ENCODE measurements around the gene CWC15. TPM values are rescaled to one million over a fixed set of nuclear protein-coding genes. Genes with fewer than 3 reads are reported as not detected.

Gene CWC15
- total and polyA plus RNA-seq, 4 donors: 17.6 to 47.0 (median 20.9) TPM

DNA sequence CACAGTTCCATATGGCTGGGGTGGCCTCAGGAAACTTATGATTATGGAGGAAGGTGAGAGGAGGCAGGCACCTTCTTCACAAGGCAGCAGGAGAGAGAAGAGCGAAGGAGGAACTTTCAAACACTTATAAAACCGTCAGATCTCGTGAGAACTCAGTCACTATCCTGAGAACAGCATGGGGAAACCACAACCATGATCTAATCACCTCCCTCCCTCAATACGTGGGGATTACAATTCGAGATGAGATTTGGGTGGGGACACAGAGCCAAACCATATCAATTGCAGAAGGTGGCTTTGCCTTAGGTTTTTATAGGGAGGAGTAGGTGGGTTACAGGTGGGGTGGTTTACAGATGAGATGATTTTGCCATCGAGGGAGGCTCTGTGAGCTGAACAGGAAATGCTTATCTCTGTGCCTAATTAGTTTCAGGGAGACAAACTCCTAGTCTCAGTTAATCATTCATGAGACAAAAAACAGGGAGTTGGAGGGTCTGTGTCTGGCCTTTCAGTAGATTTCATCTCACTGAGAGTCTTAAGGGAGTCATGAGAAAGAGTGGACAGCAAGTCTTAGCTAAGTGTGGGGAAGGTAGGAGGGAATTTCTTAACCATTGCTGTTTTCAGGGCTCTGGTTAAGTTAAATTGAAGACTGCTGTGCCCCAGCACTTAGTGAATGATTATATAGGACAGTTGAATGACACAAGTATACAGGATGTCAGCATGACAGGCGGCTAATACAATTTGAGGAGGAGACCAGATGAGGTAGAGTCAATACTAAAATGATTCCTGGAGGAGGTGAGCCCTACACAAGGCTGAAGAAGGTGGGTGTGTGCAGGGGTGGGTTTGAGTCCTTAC, 47.7 kb downstream of the CWC15 start:
- H3K4me3 ChIP-seq (ENCODE audit: low read depth in 1 of 3, low read length in 3 of 3): no peak overlapping the region
- no peak for TF ChIP-seq HNF4A (conservative IDR thresholded peaks at IDR 0.05)
- no peak for TF ChIP-seq EGR1 (IDR thresholded peaks at IDR 0.05; ENCODE audit: low read depth in 2 of 2)
- no peak for TF ChIP-seq NR2F2 (IDR thresholded peaks at IDR 0.05)
- TF ChIP-seq SP1 (IDR thresholded peaks at IDR 0.05): no peak
- TF ChIP-seq, protein P1, sequence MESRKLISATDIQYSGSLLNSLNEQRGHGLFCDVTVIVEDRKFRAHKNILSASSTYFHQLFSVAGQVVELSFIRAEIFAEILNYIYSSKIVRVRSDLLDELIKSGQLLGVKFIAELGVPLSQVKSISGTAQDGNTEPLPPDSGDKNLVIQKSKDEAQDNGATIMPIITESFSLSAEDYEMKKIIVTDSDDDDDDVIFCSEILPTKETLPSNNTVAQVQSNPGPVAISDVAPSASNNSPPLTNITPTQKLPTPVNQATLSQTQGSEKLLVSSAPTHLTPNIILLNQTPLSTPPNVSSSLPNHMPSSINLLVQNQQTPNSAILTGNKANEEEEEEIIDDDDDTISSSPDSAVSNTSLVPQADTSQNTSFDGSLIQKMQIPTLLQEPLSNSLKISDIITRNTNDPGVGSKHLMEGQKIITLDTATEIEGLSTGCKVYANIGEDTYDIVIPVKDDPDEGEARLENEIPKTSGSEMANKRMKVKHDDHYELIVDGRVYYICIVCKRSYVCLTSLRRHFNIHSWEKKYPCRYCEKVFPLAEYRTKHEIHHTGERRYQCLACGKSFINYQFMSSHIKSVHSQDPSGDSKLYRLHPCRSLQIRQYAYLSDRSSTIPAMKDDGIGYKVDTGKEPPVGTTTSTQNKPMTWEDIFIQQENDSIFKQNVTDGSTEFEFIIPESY (IDR thresholded peaks at IDR 0.05): no peak
- TF ChIP-seq, protein P2, sequence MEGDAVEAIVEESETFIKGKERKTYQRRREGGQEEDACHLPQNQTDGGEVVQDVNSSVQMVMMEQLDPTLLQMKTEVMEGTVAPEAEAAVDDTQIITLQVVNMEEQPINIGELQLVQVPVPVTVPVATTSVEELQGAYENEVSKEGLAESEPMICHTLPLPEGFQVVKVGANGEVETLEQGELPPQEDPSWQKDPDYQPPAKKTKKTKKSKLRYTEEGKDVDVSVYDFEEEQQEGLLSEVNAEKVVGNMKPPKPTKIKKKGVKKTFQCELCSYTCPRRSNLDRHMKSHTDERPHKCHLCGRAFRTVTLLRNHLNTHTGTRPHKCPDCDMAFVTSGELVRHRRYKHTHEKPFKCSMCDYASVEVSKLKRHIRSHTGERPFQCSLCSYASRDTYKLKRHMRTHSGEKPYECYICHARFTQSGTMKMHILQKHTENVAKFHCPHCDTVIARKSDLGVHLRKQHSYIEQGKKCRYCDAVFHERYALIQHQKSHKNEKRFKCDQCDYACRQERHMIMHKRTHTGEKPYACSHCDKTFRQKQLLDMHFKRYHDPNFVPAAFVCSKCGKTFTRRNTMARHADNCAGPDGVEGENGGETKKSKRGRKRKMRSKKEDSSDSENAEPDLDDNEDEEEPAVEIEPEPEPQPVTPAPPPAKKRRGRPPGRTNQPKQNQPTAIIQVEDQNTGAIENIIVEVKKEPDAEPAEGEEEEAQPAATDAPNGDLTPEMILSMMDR (IDR thresholded peaks at IDR 0.05; ENCODE audit: low read depth, low read length, missing input control): no peak
- TF ChIP-seq, protein P3, sequence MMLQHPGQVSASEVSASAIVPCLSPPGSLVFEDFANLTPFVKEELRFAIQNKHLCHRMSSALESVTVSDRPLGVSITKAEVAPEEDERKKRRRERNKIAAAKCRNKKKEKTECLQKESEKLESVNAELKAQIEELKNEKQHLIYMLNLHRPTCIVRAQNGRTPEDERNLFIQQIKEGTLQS (IDR thresholded peaks at IDR 0.05): no peak
- TF ChIP-seq, protein P4, sequence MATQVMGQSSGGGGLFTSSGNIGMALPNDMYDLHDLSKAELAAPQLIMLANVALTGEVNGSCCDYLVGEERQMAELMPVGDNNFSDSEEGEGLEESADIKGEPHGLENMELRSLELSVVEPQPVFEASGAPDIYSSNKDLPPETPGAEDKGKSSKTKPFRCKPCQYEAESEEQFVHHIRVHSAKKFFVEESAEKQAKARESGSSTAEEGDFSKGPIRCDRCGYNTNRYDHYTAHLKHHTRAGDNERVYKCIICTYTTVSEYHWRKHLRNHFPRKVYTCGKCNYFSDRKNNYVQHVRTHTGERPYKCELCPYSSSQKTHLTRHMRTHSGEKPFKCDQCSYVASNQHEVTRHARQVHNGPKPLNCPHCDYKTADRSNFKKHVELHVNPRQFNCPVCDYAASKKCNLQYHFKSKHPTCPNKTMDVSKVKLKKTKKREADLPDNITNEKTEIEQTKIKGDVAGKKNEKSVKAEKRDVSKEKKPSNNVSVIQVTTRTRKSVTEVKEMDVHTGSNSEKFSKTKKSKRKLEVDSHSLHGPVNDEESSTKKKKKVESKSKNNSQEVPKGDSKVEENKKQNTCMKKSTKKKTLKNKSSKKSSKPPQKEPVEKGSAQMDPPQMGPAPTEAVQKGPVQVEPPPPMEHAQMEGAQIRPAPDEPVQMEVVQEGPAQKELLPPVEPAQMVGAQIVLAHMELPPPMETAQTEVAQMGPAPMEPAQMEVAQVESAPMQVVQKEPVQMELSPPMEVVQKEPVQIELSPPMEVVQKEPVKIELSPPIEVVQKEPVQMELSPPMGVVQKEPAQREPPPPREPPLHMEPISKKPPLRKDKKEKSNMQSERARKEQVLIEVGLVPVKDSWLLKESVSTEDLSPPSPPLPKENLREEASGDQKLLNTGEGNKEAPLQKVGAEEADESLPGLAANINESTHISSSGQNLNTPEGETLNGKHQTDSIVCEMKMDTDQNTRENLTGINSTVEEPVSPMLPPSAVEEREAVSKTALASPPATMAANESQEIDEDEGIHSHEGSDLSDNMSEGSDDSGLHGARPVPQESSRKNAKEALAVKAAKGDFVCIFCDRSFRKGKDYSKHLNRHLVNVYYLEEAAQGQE (IDR thresholded peaks at IDR 0.05): no peak
- TF ChIP-seq, protein P5, sequence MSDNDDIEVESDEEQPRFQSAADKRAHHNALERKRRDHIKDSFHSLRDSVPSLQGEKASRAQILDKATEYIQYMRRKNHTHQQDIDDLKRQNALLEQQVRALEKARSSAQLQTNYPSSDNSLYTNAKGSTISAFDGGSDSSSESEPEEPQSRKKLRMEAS (IDR thresholded peaks at IDR 0.05): no peak
- TF ChIP-seq JUND (IDR thresholded peaks at IDR 0.05): no peak
- TF ChIP-seq FOXA1 (IDR thresholded peaks at IDR 0.05): no peak
- no peak for TF ChIP-seq HNF4G (IDR thresholded peaks at IDR 0.05)
- no peaks in the 10 kb centered on the region for H3K36me3 ChIP-seq (ENCODE audit: control insufficient read depth in 4 of 4, insufficient read depth in 3 of 4, low read depth in 1 of 4, low read length in 3 of 4)
- peak overlapping the region; percentile 10 to 14 for H3K27ac ChIP-seq (ENCODE audit: low read depth in 1 of 2, low read length in 2 of 2)
- H3K9ac ChIP-seq (ENCODE audit: low read depth in 1 of 2, low read length in 2 of 2): no peak overlapping the region
- H3K27me3 ChIP-seq (ENCODE audit: control insufficient read depth in 4 of 4, insufficient read depth in 4 of 4, low read length in 3 of 4): no peaks in the 10 kb centered on the region
- 48% methylated on average over 7 of the region's 7 CpGs for WGBS
- H3K4me1 ChIP-seq (ENCODE audit: control insufficient read depth in 4 of 4, insufficient read depth in 4 of 4, low read length in 3 of 4): peaks cover 1 to 12% (median 8%) of the 10 kb centered on the region in 4 donors
- H3K9me3 ChIP-seq (ENCODE audit: control insufficient read depth in 4 of 4, low read length in 3 of 4): no peaks in the 10 kb centered on the region
- DNase-seq (ENCODE audit: low spot score): no peak

DNA sequence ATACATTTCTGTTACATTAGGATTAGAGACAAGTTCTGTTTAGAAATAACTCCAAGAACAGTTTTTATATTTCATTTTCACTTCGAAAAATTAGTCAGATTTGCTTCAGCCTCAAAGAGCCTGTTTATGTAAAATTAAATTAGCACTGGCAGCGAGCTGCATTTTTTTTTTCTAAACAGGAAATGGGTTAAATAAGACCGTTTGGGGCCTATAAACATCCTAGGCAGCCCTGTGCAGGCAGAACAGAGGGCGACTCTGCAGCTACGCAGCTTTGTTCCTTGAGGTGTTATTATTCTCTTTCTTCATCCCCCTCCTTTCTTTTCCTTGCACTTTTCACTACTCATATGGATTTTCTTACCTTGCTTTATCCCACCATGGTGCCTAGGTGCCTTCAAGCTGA, 48.7 kb downstream of the CWC15 start:
- 65% methylated on average over 5 of the region's 5 CpGs for WGBS
- Histone ChIP-seq H3K4me1 (ENCODE audit: control insufficient read depth in 4 of 4, insufficient read depth in 4 of 4, low read length in 3 of 4) (peaks cover 1 to 12% (median 8%) of the 10 kb centered on the region in 4 donors), H3K9ac (ENCODE audit: low read depth in 1 of 2, low read length in 2 of 2) (no peak overlapping the region), H3K36me3 (ENCODE audit: control insufficient read depth in 4 of 4, insufficient read depth in 3 of 4, low read depth in 1 of 4, low read length in 3 of 4) (no peaks in the 10 kb centered on the region), H3K4me3 (ENCODE audit: low read depth in 1 of 3, low read length in 3 of 3) (no peak overlapping the region), H3K27me3 (ENCODE audit: control insufficient read depth in 4 of 4, insufficient read depth in 4 of 4, low read length in 3 of 4) (no peaks in the 10 kb centered on the region), H3K9me3 (ENCODE audit: control insufficient read depth in 4 of 4, low read length in 3 of 4) (no peaks in the 10 kb centered on the region), H3K27ac (ENCODE audit: low read depth in 1 of 2, low read length in 2 of 2) (peak overlapping the region in 1 of 2 donors; percentile 37)
- TF ChIP-seq, protein P5 (IDR thresholded peaks at IDR 0.05): no peak
- TF ChIP-seq, protein P1 (IDR thresholded peaks at IDR 0.05): no peak
- TF ChIP-seq RXRA (IDR thresholded peaks at IDR 0.05) (no peak), HNF4G (IDR thresholded peaks at IDR 0.05) (no peak), TAF1 (conservative IDR thresholded peaks at IDR 0.05) (no peak), SP1 (IDR thresholded peaks at IDR 0.05) (no peak), FOXA1 (IDR thresholded peaks at IDR 0.05) (no peak), YY1 (IDR thresholded peaks at IDR 0.05) (no peak)
- TF ChIP-seq, protein P3 (IDR thresholded peaks at IDR 0.05): no peak
- TF ChIP-seq, protein P4 (IDR thresholded peaks at IDR 0.05): no peak
- DNase-seq (ENCODE audit: low spot score): no peak

Measured in liver (tissue), 9 donors.